ENCODE measurements around the gene RANBP3.

- TF ChIP-seq CTCF (IDR thresholded peaks at IDR 0.05; ENCODE audit: low read length), result peak; percentile 95
- TF ChIP-seq EZH2 (optimal IDR thresholded peaks at IDR 0.05; ENCODE audit: low read depth, low read length), result no peak
Observed at GRCh38 chr19:5967994-5968430, 9.9 kb downstream of the RANBP3 start.

Measured in MM.1S (cell line).